GM11168 (cell line): ENCODE measurements around the gene FGD6.
"Not testable (repeated sequence)": the region's sequence is repeated elsewhere in the genome, so short reads cannot be mapped to it uniquely, and the experiment has no call there.

ENCODE experiments used
- in situ Hi-C: fragments of 300-500 bp; cut with MboI; formaldehyde crosslinking; loops from one replicate; pipeline ENCODE4 v1.12.0; 2022; ENCODE audit warnings: low sequenced_read_pairs; ENCODE audit not compliant: unreplicated experiment

The FGD6 gene

DNA sequence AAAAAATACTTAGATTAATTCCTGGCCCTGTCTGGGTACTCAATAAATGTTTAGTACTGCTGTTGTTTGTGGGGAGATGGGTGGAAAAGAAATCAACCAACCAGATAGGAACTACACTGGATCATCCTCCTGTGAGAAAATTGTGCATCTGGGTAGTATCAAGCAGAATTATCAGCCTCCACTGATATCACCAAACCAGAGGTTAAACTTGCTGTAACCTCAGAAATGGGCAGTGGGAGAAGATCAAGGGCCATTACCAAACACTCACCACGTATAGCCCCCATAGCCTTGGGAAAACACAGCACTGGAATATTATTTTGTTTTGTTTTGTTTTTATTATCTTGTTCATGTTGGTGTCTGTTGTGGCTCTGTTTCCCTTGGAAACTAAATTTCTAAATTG lies 20.0 kb upstream of the FGD6 start:
- in situ Hi-C loops, result no loop called here

DNA sequence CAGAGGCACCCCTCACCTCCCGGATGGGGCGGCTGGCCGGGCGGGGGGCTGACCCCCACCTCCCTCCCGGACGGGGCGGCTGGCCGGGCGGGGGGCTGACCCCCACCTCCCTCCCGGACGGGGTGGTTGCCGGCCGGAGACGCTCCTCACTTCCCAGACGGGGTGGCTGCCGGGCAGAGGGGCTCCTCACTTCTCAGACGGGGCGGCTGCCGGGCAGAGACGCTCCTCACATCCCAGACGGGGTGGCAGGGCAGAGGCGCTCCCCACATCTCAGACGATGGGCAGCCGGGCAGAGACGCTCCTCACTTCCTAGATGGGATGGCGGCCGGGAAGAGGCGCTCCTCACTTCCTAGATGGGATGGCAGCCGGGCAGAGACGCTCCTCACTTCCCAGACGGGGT lies 18.4 kb upstream of the FGD6 start:
- in situ Hi-C loops, result not testable (repeated sequence)

DNA sequence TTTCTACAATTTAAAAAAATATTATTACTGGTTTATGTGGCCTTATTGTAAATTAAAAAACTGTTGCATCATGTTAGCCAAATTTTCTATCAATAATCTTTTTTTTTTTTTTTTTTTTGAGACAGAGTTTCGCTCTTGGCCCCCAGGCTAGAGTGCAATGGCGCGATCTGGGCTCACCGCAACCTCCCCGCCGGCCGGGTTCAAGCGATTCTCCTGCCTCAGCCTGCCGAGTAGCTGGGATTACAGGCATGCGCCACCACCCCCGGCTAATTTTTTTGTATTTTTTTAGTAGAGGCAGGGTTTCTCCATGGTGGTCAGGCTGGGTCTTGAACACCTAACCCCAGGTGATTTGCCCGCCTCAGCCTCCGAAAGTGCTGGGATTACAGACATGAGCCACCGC lies 16.9 kb upstream of the FGD6 start:
- in situ Hi-C loops, result not testable (repeated sequence)

DNA sequence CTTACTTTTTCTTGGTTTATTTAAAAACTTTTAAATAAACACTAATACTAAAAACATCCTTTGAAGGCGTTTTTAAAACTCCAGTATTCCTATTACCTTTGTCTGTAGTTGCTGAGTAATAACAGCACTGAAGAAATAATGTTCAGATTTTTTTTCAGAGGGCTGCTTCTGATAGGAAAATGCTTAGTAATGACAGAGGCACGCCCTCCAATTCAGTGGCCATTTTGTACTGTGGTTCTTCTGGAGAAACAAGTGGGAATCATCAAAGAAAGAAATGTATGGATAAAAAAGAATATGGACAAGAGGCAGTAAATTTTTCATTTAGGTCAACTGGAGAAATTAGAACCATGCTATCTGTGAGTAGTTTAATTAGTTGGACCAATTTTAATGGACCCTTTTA lies 13.9 kb upstream of the FGD6 start:
- in situ Hi-C loops, result no loop called here

DNA sequence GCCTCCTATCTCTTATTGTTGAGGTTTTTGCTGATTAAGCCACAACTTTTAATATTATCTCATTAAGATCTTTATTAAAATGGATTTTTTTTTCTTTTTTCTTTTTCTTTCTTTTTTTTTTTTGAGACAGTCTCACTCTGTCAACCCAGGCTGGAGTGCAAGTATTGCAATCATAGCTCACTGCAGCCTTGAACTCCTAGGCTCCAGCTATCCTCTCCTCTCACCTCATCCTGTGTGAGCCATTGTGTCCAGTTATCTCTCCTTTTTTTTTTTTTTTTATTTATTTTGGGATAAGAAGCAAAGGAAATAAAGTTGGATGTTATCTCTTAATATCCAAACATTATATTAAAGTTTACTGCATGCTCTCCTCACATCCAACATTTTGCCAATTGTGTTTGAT lies 13.0 kb upstream of the FGD6 start:
- in situ Hi-C loops, result no loop called here

DNA sequence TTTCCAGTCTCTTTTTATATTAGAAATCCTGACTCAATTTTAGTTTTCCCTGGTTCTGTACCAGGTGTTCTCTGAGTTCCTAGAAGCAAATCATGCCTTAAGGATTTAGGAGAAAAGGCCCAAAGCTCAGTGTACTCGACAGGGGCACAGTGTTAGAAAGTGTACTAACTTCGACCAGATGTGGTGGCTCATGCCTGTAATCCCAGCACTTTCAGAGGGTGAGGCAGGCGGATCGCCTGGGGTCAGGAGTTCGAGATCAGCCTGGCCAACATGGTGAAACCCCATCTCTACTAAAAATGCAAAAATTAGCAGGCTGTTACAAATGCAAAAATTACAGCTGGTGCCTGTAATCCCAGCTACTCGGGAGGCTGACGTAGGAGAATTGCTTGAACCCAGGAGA lies 12.4 kb upstream of the FGD6 start:
- in situ Hi-C loops, result no loop called here

DNA sequence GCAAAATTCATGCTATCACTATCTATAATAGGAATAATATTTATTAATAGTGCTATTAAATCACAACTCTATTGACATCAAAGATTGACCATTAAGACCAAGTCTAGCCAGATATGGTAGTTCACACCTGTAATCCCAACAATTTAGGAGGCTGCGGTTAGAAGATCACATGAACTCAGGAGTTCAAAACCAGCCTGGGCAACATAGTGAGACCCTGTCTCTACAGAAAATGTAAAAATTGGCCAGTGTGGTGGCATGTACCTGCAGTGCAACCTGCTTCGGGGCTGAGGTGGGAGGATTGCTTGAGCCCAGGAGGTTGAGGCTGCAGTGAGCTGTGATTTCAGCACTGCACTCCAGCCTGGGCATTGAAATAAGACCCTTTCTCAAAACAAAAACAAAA lies 11.3 kb upstream of the FGD6 start:
- in situ Hi-C loops, result no loop called here

DNA sequence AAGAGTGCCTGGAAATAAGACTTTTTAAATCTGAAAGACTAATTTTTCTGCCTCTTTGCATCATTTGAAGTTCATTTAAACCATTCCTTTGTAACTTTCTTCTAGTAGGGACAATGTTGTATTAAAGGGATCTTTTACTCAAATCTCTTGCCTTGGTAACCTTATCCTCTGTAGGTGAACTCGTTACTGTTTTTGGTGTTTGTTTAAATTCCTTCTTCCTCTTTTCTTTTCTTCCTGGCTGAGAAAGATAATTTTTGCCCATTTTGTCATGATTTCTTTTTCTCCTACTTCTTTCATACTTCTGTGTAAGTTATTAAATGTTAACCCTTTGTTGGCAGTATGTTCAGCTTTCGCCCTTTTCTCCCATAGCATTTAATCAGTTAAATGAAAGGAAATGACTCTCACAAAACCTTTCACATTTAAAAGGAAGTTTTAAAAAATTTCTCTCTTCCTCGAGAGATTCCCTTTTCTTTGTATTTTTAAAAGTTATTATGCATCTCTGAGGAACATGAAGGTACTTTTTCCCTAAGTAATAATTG lies 10.6 kb upstream of the FGD6 start:
- in situ Hi-C loops, result no loop called here

DNA sequence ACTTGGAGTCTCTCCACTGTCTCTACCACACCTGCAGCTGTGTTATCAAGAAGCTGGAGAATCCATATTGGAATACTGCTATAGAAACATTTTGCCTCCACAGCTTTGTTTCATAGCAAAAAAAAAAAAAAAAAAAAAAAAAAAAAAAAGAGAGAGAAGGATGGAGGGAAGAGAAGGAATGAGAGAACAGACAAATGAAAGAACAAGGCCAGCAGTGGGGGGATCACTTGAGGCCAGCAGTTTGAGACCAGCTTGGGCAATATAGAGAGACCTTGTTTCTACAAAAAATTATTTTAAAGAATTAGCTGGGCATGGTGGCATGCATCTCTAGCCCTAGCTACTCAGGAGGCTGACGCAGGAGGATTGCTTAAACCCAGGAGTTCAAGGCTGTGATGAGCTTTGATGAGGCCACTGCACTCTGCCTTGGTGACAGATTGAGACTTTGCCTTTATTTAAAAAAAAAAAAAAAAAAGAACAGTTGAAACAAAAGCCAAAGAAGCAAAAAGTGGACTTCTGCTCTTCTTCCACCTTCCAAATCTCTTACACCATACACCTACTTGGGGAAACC lies 8.5 kb upstream of the FGD6 start:
- in situ Hi-C loops, result no loop called here

DNA sequence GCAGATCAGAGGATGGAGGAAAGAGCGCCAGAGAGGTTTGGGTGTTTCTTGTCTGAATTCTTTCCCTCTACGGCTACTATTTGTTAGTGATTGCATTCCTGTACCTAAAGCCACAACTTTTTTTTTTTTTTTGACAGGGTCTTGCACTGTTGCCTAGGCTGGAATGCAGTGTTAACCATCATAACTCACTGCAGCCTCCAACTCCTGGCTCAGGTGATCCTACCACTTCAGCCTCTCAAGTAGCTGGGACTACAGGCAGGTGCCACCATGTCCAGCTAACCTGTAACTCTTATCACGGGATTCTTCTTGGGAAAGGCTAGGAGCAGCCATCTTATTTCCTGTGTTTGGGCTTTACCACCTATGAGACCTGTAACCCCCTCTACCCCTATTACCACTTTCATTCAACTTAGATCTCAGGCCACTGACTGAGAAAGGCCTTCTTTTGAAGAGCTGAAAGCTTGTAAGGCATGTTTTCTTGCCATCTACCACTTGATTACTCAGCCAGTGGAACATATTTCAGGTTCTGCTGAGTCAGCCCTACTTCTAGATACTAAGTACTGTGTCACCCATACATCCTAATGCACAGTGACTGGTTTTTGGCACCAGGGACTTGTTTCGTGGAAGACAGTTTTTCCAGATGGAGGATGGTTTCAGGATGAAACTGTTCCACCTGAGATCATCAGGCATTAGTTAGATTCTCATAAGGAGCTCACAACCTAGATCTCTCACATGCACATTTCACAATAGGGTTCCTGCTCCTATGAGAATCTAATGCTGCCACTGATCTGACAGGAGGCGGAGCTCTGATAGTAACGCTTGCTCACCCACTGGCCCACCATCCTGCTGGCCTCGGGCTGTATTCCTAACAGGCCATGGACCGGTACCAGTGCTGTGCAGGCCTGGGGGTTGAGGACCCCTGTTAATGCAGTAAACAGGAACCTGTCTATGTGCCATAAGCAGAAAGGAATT lies 7.2 kb upstream of the FGD6 start:
- in situ Hi-C loops, result no loop called here

DNA sequence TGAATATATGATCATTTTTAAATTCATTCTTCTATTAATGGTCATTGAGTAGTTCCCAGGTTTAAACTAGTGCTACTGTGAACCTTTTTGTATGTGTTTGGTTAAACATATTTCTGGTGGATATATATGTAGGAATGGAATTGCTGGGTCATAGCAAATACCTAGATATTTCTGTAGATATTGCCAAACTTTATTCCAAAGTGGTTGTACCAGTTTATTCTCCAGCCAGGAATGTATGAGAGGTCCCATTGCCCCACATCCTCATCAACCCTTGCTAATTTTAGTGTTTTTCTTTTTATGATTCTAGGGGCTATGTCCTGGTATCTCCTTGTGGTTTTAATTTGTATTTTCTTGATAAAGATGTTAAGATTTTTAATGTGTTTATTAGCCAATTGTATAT lies 3.5 kb upstream of the FGD6 start:
- in situ Hi-C loops, result no loop called here

DNA sequence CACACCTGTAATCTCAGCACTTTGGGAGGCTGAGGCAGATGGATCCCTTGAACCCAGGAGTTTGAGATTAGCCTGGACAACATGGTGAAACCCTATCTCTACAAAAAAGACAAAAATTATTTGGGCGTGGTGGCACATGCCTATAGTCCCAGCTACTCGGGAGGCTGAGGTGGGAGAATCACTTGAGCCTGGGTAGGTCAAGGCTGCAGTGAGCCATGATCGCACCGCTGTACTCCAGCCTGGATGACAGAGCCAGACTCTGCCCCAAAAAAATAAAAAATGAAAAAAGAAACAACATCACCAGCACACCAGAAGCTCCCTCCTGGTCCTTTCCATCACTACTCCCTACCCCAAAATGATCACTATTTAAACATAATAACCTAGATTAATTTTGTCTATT lies 2.9 kb upstream of the FGD6 start:
- in situ Hi-C loops, result no loop called here

DNA sequence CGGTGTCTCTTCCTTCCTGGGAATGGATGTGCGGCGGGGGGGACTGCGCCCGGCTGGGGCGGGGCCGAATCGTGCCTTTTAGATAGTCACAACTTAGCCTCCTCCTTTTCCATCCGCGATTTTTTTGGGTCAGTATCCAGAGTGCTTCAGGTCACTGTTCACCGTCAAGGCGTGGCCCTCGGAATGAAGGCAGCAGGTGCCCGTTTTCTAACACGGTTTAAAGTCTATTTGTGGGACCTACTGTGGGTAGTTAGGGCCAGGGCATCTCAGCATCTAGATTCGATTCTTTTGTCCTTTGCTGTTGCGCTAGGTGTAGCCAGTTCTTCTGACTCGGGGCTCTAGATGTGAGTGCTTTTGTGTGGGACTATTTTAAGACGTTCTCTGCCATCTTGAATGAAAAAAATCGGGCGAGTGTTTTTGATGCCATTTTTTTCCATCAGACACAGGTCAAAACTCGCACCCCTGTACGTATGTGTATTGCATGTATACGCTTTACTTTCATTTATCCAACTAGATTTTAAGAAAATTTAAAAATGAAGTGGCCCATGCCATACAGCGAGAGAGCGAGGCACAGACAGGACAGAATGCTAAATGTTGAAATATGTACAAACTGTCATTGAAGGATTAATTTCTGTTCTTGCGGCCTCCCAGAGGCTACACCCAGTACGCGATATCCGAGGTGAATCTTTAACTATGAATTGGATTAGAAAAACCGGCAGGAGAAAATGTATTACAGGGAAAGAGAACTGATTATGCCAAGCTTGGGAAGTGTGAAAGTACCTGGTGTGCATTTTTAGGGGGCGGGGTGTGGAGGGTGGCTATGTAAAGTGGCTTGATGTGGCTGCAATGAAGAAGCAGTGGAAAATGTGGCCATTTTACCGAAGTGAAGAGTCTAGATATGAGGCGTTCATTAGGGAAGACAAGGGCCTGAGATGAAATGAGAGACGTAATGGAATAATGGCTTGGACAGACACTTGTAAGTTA lies 1.2 kb upstream of the FGD6 start:
- in situ Hi-C loops, result loop anchor here (10.0 kb wide), 1 partner anchor 104 kb away; no protein-coding TSS in a partner anchor

DNA sequence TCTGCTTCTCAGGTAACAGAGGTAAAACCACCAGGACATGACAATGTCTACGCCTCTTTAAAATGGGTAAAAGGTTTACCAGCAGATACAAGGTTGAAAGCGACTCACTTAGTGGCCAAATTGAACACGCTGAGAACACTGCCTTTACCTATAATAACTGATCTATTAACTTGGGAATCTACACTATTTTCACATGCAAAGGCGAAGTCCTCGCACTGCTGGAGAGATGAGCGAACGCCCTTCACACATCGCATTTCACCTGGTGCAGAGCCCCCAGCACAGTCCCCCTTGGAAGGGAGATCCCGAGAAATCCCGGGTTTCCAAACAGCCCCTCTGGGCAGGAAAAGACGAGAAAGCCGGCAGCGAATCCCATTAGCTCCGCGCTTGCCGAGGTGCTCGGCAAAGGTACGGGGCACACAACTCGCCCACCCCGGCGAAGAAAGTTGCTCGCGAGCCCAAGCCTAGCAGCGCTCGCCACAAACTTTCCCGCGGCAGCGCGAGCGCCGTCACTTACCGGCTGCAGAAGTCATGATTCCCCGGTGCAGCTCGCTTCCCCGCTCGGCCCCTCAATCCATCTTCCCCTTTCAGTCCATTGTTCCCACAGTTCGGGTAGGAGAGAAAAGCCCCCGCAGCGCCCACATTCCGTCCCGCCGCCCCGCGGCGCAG lies 423 bp downstream of the FGD6 start:
- in situ Hi-C loops, result loop anchor here (10.0 kb wide), 1 partner anchor 102 kb away; no protein-coding TSS in a partner anchor

DNA sequence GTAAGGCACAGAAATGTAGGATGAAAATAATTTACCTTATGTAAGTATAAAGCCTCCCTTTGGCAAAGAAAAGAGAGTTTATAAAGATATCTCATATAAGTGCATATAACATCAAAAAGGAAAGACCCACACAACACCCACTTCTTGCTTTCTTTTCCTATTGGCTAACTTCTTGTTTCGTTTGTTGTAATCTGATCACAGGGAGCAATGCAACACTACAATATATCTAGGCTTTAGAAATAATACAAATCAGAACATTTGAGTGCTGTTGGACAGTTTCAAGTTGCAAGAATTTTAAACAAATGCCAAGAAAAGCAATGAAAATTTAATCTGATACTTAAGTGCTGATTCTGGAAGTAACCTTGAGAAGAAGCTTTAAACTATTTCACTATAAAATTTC lies 1.3 kb downstream of the FGD6 start:
- in situ Hi-C loops, result loop anchor here (10.0 kb wide), 1 partner anchor 101 kb away; no protein-coding TSS in a partner anchor

DNA sequence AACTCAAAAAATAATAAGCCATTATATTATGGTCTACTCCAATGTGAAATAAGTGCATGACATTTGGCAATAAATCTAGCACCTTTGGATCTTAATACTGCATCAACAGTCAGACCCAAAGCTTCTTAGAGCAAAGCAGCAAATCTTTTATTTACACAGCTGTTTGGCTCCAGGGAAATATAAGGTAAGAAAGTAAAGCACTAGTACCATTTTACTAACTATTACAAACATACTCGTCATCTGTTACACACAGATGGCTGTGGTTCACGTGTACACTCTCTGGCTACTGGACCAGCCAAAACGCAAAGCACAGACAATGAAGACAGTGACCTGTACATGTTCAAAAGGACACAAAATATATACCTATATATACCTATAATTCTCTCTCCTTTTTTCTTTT lies 2.8 kb downstream of the FGD6 start:
- in situ Hi-C loops, result loop anchor here (10.0 kb wide), 1 partner anchor 100 kb away; no protein-coding TSS in a partner anchor

DNA sequence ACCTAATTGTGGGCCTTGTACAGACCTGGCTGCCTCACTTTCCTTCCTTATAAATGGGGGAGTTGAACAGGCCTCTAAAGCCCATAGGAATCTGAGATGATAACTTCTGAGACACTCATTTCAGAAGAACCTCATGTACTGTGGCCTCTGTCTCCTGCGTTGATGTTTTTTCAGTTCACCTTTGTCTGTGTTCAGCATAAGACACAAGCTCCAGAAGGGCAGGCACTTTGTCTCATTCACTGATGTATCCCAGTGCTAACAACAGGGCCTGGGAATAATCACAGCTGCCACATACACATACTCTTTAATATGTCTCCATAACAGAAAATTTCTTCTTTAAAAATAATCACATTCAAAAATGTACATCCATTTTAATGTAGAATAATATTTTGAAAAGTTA lies 3.3 kb downstream of the FGD6 start:
- in situ Hi-C loops, result loop anchor here (10.0 kb wide), 1 partner anchor 99 kb away; no protein-coding TSS in a partner anchor

DNA sequence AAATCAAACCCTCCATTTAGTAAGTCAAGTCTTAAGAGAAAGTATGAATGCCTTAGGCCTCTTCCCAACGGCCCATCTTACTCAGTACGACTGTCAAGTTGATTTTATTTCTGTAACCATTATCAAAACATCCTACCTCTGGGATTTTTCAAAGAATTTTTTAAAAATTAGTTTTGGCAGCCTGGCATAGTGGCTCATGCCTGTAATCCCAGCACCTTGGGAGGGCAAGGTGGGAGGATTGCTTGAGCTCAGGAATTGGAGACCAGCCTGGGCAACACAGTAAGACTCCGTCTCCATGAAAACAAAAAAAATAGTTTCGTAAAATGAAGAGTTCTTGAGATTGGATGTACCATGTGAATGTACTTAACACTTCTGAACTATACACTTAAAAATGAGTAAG lies 4.1 kb downstream of the FGD6 start:
- in situ Hi-C loops, result loop anchor here (10.0 kb wide), 1 partner anchor 98 kb away; no protein-coding TSS in a partner anchor

DNA sequence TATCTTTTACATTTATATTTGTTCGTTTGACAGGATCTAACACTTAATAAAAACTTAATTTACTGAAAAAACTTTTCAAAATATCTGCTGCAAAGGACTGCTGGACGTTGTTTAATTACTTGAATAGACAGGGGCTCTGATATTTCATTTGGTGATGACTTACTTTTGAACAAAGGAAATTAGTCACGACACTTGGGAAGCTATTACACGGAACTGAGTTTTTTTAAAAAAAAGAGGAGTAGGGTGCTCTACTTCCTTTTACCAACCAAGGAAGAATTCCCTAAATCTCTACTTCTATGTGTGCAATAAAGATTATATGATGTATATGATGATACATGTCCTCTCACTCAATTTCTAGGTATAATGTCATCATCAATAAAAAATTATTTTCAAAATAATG lies 4.7 kb downstream of the FGD6 start:
- in situ Hi-C loops, result loop anchor here (10.0 kb wide), 1 partner anchor 98 kb away; no protein-coding TSS in a partner anchor
